ENCODE data around the gene FGF2.

DNA sequence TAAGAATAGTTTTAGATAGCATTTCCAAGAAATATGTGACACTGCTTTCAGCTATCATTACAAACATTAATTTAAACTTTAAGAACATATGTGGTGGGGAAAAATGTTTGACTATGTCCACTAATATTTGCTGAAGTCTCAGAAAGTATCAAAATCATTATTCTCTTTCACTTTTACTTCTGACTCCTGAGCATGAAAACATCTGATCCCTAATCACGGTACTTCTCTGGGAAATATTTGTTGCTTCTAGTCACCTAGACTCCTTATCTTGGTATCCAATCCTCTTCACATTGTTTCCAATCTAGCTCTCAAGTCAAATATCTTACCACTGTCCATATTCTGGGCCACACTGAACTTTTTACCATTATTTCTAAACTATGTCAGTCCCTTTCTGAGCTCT lies 85.0 kb downstream of the FGF2 start:
- TF ChIP-seq, protein P1, sequence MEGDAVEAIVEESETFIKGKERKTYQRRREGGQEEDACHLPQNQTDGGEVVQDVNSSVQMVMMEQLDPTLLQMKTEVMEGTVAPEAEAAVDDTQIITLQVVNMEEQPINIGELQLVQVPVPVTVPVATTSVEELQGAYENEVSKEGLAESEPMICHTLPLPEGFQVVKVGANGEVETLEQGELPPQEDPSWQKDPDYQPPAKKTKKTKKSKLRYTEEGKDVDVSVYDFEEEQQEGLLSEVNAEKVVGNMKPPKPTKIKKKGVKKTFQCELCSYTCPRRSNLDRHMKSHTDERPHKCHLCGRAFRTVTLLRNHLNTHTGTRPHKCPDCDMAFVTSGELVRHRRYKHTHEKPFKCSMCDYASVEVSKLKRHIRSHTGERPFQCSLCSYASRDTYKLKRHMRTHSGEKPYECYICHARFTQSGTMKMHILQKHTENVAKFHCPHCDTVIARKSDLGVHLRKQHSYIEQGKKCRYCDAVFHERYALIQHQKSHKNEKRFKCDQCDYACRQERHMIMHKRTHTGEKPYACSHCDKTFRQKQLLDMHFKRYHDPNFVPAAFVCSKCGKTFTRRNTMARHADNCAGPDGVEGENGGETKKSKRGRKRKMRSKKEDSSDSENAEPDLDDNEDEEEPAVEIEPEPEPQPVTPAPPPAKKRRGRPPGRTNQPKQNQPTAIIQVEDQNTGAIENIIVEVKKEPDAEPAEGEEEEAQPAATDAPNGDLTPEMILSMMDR (IDR thresholded peaks at IDR 0.05; ENCODE audit: insufficient read depth, low read length) = no peak
- TF ChIP-seq POLR2AphosphoS5 (IDR thresholded peaks at IDR 0.05; ENCODE audit: low read depth) (no peak), SPI1 (IDR thresholded peaks at IDR 0.05; ENCODE audit: borderline replicate concordance, low read depth) (no peak), GABPA (IDR thresholded peaks at IDR 0.05; ENCODE audit: low read depth) (no peak)
- TF ChIP-seq, protein P2, sequence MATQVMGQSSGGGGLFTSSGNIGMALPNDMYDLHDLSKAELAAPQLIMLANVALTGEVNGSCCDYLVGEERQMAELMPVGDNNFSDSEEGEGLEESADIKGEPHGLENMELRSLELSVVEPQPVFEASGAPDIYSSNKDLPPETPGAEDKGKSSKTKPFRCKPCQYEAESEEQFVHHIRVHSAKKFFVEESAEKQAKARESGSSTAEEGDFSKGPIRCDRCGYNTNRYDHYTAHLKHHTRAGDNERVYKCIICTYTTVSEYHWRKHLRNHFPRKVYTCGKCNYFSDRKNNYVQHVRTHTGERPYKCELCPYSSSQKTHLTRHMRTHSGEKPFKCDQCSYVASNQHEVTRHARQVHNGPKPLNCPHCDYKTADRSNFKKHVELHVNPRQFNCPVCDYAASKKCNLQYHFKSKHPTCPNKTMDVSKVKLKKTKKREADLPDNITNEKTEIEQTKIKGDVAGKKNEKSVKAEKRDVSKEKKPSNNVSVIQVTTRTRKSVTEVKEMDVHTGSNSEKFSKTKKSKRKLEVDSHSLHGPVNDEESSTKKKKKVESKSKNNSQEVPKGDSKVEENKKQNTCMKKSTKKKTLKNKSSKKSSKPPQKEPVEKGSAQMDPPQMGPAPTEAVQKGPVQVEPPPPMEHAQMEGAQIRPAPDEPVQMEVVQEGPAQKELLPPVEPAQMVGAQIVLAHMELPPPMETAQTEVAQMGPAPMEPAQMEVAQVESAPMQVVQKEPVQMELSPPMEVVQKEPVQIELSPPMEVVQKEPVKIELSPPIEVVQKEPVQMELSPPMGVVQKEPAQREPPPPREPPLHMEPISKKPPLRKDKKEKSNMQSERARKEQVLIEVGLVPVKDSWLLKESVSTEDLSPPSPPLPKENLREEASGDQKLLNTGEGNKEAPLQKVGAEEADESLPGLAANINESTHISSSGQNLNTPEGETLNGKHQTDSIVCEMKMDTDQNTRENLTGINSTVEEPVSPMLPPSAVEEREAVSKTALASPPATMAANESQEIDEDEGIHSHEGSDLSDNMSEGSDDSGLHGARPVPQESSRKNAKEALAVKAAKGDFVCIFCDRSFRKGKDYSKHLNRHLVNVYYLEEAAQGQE (IDR thresholded peaks at IDR 0.05; ENCODE audit: insufficient replicate concordance, low read depth) = no peak

Data from HL-60 (cell line).